Measurements from ENCODE around the gene SINHCAF. TPM values are rescaled to one million over a fixed set of nuclear protein-coding genes. Genes with fewer than 3 reads are reported as not detected.
"Not testable (repeated sequence)": the region's sequence is repeated elsewhere in the genome, so short reads cannot be mapped to it uniquely, and the experiment has no call there.

The SINHCAF gene
- polyA plus RNA-seq, 1 donor from 2014 or later, result 80.5 TPM

DNA sequence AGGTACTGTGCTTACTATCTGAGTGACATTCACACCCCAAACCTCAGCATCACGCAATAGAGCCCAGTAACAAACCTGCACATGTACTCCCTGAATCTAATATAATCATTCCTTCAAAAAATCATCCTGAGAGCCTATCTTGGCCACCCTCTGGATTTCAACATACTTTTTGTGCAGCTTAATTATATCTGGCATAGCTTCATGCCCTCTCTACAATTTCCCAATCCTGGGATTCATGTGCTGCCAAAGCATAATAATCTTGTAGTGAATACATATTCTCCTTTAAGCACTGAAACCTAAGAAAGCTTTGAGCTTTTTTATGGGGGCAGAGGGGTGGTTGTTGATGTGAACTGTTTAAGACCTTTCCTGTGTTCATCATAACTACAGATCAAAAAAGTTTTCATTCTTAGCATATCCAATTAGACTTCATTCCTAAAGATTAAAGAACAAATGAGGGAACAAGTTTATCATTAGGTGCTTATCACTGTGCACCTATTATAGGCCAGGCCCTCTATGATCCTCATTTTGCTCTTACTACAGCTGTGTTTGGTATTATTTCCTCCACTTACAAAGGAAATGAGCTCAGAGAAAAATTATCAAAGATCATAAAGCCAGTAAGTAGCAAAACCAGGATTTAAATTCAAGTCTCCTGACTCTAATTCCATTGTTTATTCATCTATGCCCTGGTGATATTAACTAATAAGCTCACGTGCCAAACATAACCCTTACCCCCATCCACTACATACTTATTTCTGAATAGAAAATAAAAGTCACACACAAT lies 51.2 kb downstream of the SINHCAF start:
- H3K9ac ChIP-seq (ENCODE audit: low read length), result no peak overlapping the region
- no peaks in the 10 kb centered on the region for H3K79me2 ChIP-seq (replicated peaks; ENCODE audit: insufficient read depth, low read length)
- H3K4me2 ChIP-seq (ENCODE audit: low read length), result no peak overlapping the region
- H3K27me3 ChIP-seq (ENCODE audit: insufficient read depth, low read depth, low read length), result no peaks in the 10 kb centered on the region
- H3K9me3 ChIP-seq (ENCODE audit: low read length), result no peaks in the 10 kb centered on the region
- H4K20me1 ChIP-seq (ENCODE audit: insufficient read depth), result no peaks in the 10 kb centered on the region
- no peaks in the 10 kb centered on the region for H3K9me2 ChIP-seq (ENCODE audit: insufficient read depth, low read length)
- H3K36me3 ChIP-seq (ENCODE audit: insufficient read depth, low read length), result no peaks in the 10 kb centered on the region
- H2AFZ ChIP-seq (ENCODE audit: low read depth, low read length), result no peak overlapping the region
- no peak overlapping the region for H3K4me3 ChIP-seq (ENCODE audit: low read length)
- no peaks in the 10 kb centered on the region for H3F3A ChIP-seq (ENCODE audit: insufficient read depth, low read length, poor library complexity, severe bottlenecking)
- H3K27ac ChIP-seq (ENCODE audit: low read length), result no peak overlapping the region
- TF ChIP-seq TAF1 (IDR thresholded peaks at IDR 0.05; ENCODE audit: low read depth) (no peak), EP300 (conservative IDR thresholded peaks at IDR 0.05; ENCODE audit: poor library complexity, severe bottlenecking) (no peak), RAD21 (conservative IDR thresholded peaks at IDR 0.05) (no peak), SMC3 (conservative IDR thresholded peaks at IDR 0.05; ENCODE audit: poor library complexity) (no peak), EZH2 (IDR thresholded peaks at IDR 0.05; ENCODE audit: borderline replicate concordance, insufficient read depth, low read length, poor library complexity, severe bottlenecking) (no peak), POLR2AphosphoS5 (IDR thresholded peaks at IDR 0.05) (no peak), MXI1 (conservative IDR thresholded peaks at IDR 0.05; ENCODE audit: poor library complexity, severe bottlenecking) (no peak)
- TF ChIP-seq, protein P1, sequence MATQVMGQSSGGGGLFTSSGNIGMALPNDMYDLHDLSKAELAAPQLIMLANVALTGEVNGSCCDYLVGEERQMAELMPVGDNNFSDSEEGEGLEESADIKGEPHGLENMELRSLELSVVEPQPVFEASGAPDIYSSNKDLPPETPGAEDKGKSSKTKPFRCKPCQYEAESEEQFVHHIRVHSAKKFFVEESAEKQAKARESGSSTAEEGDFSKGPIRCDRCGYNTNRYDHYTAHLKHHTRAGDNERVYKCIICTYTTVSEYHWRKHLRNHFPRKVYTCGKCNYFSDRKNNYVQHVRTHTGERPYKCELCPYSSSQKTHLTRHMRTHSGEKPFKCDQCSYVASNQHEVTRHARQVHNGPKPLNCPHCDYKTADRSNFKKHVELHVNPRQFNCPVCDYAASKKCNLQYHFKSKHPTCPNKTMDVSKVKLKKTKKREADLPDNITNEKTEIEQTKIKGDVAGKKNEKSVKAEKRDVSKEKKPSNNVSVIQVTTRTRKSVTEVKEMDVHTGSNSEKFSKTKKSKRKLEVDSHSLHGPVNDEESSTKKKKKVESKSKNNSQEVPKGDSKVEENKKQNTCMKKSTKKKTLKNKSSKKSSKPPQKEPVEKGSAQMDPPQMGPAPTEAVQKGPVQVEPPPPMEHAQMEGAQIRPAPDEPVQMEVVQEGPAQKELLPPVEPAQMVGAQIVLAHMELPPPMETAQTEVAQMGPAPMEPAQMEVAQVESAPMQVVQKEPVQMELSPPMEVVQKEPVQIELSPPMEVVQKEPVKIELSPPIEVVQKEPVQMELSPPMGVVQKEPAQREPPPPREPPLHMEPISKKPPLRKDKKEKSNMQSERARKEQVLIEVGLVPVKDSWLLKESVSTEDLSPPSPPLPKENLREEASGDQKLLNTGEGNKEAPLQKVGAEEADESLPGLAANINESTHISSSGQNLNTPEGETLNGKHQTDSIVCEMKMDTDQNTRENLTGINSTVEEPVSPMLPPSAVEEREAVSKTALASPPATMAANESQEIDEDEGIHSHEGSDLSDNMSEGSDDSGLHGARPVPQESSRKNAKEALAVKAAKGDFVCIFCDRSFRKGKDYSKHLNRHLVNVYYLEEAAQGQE (IDR thresholded peaks at IDR 0.05; ENCODE audit: borderline replicate concordance), result no peak
- TF ChIP-seq, protein P2, sequence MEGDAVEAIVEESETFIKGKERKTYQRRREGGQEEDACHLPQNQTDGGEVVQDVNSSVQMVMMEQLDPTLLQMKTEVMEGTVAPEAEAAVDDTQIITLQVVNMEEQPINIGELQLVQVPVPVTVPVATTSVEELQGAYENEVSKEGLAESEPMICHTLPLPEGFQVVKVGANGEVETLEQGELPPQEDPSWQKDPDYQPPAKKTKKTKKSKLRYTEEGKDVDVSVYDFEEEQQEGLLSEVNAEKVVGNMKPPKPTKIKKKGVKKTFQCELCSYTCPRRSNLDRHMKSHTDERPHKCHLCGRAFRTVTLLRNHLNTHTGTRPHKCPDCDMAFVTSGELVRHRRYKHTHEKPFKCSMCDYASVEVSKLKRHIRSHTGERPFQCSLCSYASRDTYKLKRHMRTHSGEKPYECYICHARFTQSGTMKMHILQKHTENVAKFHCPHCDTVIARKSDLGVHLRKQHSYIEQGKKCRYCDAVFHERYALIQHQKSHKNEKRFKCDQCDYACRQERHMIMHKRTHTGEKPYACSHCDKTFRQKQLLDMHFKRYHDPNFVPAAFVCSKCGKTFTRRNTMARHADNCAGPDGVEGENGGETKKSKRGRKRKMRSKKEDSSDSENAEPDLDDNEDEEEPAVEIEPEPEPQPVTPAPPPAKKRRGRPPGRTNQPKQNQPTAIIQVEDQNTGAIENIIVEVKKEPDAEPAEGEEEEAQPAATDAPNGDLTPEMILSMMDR (IDR thresholded peaks at IDR 0.05; ENCODE audit: poor library complexity, severe bottlenecking), result no peak

DNA sequence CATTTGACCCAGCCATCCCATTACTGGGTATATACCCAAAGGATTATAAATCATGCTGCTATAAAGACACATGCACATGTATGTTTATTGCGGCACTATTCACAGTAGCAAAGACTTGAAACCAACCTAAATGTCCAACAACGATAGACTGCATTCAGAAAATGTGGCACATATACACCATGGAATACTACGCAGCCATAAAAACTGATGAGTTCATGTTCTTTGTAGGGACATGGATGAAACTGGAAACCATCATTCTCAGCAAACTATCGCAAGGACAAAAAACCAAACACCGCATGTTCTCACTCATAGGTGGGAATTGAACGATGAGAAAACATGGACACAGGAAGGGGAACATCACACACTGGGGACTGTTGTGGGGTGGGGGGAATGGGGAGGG lies 52.2 kb downstream of the SINHCAF start:
- not testable (repeated sequence) for H3K36me3 ChIP-seq (ENCODE audit: insufficient read depth, low read length); H3K27me3 ChIP-seq (ENCODE audit: insufficient read depth, low read depth, low read length); H2AFZ ChIP-seq (ENCODE audit: low read depth, low read length); H3K9me2 ChIP-seq (ENCODE audit: insufficient read depth, low read length); H4K20me1 ChIP-seq (ENCODE audit: insufficient read depth); H3K27ac ChIP-seq (ENCODE audit: low read length); H3F3A ChIP-seq (ENCODE audit: insufficient read depth, low read length, poor library complexity, severe bottlenecking); H3K9ac ChIP-seq (ENCODE audit: low read length); H3K4me3 ChIP-seq (ENCODE audit: low read length); H3K9me3 ChIP-seq (ENCODE audit: low read length); H3K79me2 ChIP-seq (replicated peaks; ENCODE audit: insufficient read depth, low read length); H3K4me2 ChIP-seq (ENCODE audit: low read length)

Data from neural cell (in vitro differentiated cells).